WTC11 (cell line): ENCODE measurements around the gene FNDC5. TPM values are rescaled to one million over a fixed set of nuclear protein-coding genes. Genes with fewer than 3 reads are reported as not detected.

Experiments used
- ATAC-seq: fragments of 200-7000 bp; cut with Tn5 transposase; 2 replicates; pipeline ENCODE4 v1.10.0; 2021; ENCODE audit warnings: mild to moderate bottlenecking, moderate library complexity
- CTCF ChIA-PET: fragments of 300-600 bp; sonication (Branson Sonifier 250); formaldehyde crosslinking; loops from one replicate; lab custom pipeline; 2021; ENCODE audit warnings: antibody characterized with exemption; lab: Charles Lee
- POLR2A ChIA-PET: fragments of 350-600 bp; sonication (Branson Sonifier 250); formaldehyde crosslinking; loops from one replicate; lab custom pipeline; 2021; ENCODE audit warnings: antibody characterized with exemption; lab: Charles Lee
- DNase-seq: peaks from one replicate; pipeline ENCODE4 v3.0.0; 2021; ENCODE audit warnings: low spot score
- H3K27ac Mint-ChIP-seq: 2 replicates; pipeline ENCODE4 v1.8.0; 2021; ENCODE audit warnings: mixed read lengths
- H3K27me3 Mint-ChIP-seq: 2 replicates; pipeline ENCODE4 v1.8.0; 2021; ENCODE audit warnings: low read depth, mild to moderate bottlenecking, moderate library complexity, mixed read lengths
- H3K36me3 Mint-ChIP-seq: 2 replicates; pipeline ENCODE4 v1.8.0; 2021; ENCODE audit warnings: mixed read lengths
- H3K4me1 Mint-ChIP-seq: 2 replicates; pipeline ENCODE4 v1.8.0; 2022; ENCODE audit warnings: mixed read lengths
- H3K4me3 Mint-ChIP-seq: 2 replicates; pipeline ENCODE4 v1.8.0; 2021; ENCODE audit warnings: mild to moderate bottlenecking, moderate library complexity, mixed read lengths
- H3K9me3 Mint-ChIP-seq: 2 replicates; pipeline ENCODE4 v1.8.0; 2021; ENCODE audit warnings: mixed read lengths
- ATF3 ChIP-seq: sonication (generic); formaldehyde crosslinking; conservative IDR thresholded peaks from 2 replicates; pipeline ENCODE4 v1.8.1; 2022; ENCODE audit warnings: mild to moderate bottlenecking, missing genetic modification reagents
- CREM ChIP-seq: sonication (generic); formaldehyde crosslinking; IDR thresholded peaks from 2 replicates; pipeline ENCODE4 v1.8.1; 2022; ENCODE audit warnings: mild to moderate bottlenecking, missing genetic modification reagents, moderate library complexity
- EMX1 ChIP-seq: fragments of 250-450 bp; sonication (Bioruptor Pico); IDR thresholded peaks from 2 replicates; pipeline ENCODE4 v1.8.0; 2021; ENCODE audit warnings: mild to moderate bottlenecking
- FOXP1 ChIP-seq: sonication (generic); formaldehyde crosslinking; IDR thresholded peaks from 2 replicates; pipeline ENCODE4 v1.8.0; 2022; ENCODE audit warnings: missing genetic modification reagents, mild to moderate bottlenecking, moderate library complexity, borderline replicate concordance
- GABPB1 ChIP-seq: sonication (generic); formaldehyde crosslinking; IDR thresholded peaks from 2 replicates; pipeline ENCODE4 v1.8.1; 2023; ENCODE audit warnings: mild to moderate bottlenecking, missing genetic modification reagents
- GRHL2 ChIP-seq: fragments of 250-450 bp; sonication (Bioruptor Pico); IDR thresholded peaks from 2 replicates; pipeline ENCODE4 v1.8.0; 2022; ENCODE audit warnings: mild to moderate bottlenecking, moderate library complexity; ENCODE audit not compliant: insufficient replicate concordance, severe bottlenecking
- HMGA2 ChIP-seq: fragments of 250-450 bp; sonication (Bioruptor Pico); IDR thresholded peaks from 2 replicates; pipeline ENCODE4 v1.4.0; 2021; ENCODE audit warnings: mild to moderate bottlenecking, moderate library complexity
- IRF1 ChIP-seq: sonication (generic); formaldehyde crosslinking; IDR thresholded peaks from 2 replicates; pipeline ENCODE4 v1.8.0; 2023; ENCODE audit warnings: missing genetic modification reagents
- NFATC4 ChIP-seq: fragments of 250-450 bp; sonication (Bioruptor Pico); IDR thresholded peaks from 2 replicates; pipeline ENCODE4 v1.9.0; 2021; ENCODE audit warnings: mild to moderate bottlenecking
- NR2C2 ChIP-seq: sonication (generic); formaldehyde crosslinking; IDR thresholded peaks from 2 replicates; pipeline ENCODE4 v1.8.0; 2022; ENCODE audit warnings: mild to moderate bottlenecking, missing genetic modification reagents
- RORB ChIP-seq: fragments of 250-450 bp; sonication (Bioruptor Pico); IDR thresholded peaks from 2 replicates; pipeline ENCODE4 v1.9.0; 2021; ENCODE audit warnings: mild to moderate bottlenecking
- SMAD4 ChIP-seq: sonication (generic); formaldehyde crosslinking; IDR thresholded peaks from 2 replicates; pipeline ENCODE4 v1.8.0; 2022; ENCODE audit warnings: mild to moderate bottlenecking, missing genetic modification reagents
- ZNF232 ChIP-seq: sonication (generic); formaldehyde crosslinking; IDR thresholded peaks from 2 replicates; pipeline ENCODE4 v1.8.0; 2022; ENCODE audit warnings: mild to moderate bottlenecking, missing genetic modification reagents
- ZNF416 ChIP-seq: fragments of 250-450 bp; sonication (Bioruptor Pico); IDR thresholded peaks from 2 replicates; pipeline ENCODE4 v1.9.0; 2021; ENCODE audit warnings: mild to moderate bottlenecking, inconsistent platforms
- ZNF423 ChIP-seq: fragments of 250-450 bp; sonication (Bioruptor Pico); IDR thresholded peaks from 2 replicates; pipeline ENCODE4 v2.1.2; 2022; ENCODE audit warnings: mild to moderate bottlenecking, moderate library complexity
- total RNA-seq: library from RNA; stranded (reverse); gene quantifications from 3 replicates; pipeline ENCODE4 v1.2.3, GENCODE V29; 2021
- TF ChIP-seq, protein P1 (sequence below): fragments of 200-600 bp; IDR thresholded peaks from 2 replicates; pipeline ENCODE4 v1.8.0; 2022; ENCODE audit warnings: antibody characterized with exemption
- TF ChIP-seq, protein P2 (sequence below): sonication (generic); formaldehyde crosslinking; IDR thresholded peaks from 2 replicates; pipeline ENCODE4 v1.8.1; 2022; ENCODE audit warnings: low read depth, mild to moderate bottlenecking, moderate library complexity, missing genetic modification reagents, borderline replicate concordance
- TF ChIP-seq, protein P3 (sequence below): fragments of 250-450 bp; sonication (Bioruptor Pico); IDR thresholded peaks from 2 replicates; pipeline ENCODE4 v1.9.0; 2021; ENCODE audit warnings: mild to moderate bottlenecking, borderline replicate concordance
- TF ChIP-seq, protein P4 (sequence below): fragments of 250-450 bp; sonication (Bioruptor Pico); IDR thresholded peaks from 2 replicates; pipeline ENCODE4 v1.9.0; 2021; ENCODE audit warnings: mild to moderate bottlenecking
- TF ChIP-seq, protein P5 (sequence below): sonication (generic); formaldehyde crosslinking; IDR thresholded peaks from 2 replicates; pipeline ENCODE4 v1.8.1; 2022; ENCODE audit warnings: mild to moderate bottlenecking, missing genetic modification reagents, moderate library complexity, borderline replicate concordance

The FNDC5 gene
- total RNA-seq, 1 experiment from 2014 or later: 1.2 TPM

GRCh38 chr1:32919811-32920733 is 49.4 kb upstream of the FNDC5 start:
- no peak for ATAC-seq
- Mint-ChIP-seq H3K9me3 (no peaks in the 10 kb centered on the region), H3K27ac (no peak overlapping the region), H3K4me1 (peaks cover 8% of the 10 kb centered on the region), H3K4me3 (no peak overlapping the region), H3K36me3 (no peaks in the 10 kb centered on the region), H3K27me3 (peaks cover 41% of the 10 kb centered on the region)
- no peak for TF ChIP-seq RORB (CRISPR knock-in tag)
- TF ChIP-seq HMGA2 (CRISPR knock-in tag): no peak
- no peak for TF ChIP-seq ZNF416 (CRISPR knock-in tag)
- no peak for TF ChIP-seq SMAD4 (CRISPR knock-in tag)
- no peak for TF ChIP-seq FOXP1 (CRISPR knock-in tag)
- TF ChIP-seq GABPB1 (CRISPR knock-in tag): no peak
- no peak for TF ChIP-seq NR2C2
- TF ChIP-seq IRF1 (CRISPR knock-in tag): no peak
- TF ChIP-seq, protein P1, sequence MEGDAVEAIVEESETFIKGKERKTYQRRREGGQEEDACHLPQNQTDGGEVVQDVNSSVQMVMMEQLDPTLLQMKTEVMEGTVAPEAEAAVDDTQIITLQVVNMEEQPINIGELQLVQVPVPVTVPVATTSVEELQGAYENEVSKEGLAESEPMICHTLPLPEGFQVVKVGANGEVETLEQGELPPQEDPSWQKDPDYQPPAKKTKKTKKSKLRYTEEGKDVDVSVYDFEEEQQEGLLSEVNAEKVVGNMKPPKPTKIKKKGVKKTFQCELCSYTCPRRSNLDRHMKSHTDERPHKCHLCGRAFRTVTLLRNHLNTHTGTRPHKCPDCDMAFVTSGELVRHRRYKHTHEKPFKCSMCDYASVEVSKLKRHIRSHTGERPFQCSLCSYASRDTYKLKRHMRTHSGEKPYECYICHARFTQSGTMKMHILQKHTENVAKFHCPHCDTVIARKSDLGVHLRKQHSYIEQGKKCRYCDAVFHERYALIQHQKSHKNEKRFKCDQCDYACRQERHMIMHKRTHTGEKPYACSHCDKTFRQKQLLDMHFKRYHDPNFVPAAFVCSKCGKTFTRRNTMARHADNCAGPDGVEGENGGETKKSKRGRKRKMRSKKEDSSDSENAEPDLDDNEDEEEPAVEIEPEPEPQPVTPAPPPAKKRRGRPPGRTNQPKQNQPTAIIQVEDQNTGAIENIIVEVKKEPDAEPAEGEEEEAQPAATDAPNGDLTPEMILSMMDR: no peak
- TF ChIP-seq, protein P2, sequence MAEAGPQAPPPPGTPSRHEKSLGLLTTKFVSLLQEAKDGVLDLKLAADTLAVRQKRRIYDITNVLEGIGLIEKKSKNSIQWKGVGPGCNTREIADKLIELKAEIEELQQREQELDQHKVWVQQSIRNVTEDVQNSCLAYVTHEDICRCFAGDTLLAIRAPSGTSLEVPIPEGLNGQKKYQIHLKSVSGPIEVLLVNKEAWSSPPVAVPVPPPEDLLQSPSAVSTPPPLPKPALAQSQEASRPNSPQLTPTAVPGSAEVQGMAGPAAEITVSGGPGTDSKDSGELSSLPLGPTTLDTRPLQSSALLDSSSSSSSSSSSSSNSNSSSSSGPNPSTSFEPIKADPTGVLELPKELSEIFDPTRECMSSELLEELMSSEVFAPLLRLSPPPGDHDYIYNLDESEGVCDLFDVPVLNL (CRISPR knock-in tag): no peak
- TF ChIP-seq, protein P3, sequence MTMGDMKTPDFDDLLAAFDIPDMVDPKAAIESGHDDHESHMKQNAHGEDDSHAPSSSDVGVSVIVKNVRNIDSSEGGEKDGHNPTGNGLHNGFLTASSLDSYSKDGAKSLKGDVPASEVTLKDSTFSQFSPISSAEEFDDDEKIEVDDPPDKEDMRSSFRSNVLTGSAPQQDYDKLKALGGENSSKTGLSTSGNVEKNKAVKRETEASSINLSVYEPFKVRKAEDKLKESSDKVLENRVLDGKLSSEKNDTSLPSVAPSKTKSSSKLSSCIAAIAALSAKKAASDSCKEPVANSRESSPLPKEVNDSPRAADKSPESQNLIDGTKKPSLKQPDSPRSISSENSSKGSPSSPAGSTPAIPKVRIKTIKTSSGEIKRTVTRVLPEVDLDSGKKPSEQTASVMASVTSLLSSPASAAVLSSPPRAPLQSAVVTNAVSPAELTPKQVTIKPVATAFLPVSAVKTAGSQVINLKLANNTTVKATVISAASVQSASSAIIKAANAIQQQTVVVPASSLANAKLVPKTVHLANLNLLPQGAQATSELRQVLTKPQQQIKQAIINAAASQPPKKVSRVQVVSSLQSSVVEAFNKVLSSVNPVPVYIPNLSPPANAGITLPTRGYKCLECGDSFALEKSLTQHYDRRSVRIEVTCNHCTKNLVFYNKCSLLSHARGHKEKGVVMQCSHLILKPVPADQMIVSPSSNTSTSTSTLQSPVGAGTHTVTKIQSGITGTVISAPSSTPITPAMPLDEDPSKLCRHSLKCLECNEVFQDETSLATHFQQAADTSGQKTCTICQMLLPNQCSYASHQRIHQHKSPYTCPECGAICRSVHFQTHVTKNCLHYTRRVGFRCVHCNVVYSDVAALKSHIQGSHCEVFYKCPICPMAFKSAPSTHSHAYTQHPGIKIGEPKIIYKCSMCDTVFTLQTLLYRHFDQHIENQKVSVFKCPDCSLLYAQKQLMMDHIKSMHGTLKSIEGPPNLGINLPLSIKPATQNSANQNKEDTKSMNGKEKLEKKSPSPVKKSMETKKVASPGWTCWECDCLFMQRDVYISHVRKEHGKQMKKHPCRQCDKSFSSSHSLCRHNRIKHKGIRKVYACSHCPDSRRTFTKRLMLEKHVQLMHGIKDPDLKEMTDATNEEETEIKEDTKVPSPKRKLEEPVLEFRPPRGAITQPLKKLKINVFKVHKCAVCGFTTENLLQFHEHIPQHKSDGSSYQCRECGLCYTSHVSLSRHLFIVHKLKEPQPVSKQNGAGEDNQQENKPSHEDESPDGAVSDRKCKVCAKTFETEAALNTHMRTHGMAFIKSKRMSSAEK (CRISPR knock-in tag): no peak
- TF ChIP-seq ZNF232 (CRISPR knock-in tag): no peak
- no peak for TF ChIP-seq EMX1 (CRISPR knock-in tag)
- no peak for TF ChIP-seq NFATC4 (CRISPR knock-in tag)
- no peak for TF ChIP-seq GRHL2 (CRISPR knock-in tag)
- no peak for TF ChIP-seq CREM (CRISPR knock-in tag)
- TF ChIP-seq, protein P4, sequence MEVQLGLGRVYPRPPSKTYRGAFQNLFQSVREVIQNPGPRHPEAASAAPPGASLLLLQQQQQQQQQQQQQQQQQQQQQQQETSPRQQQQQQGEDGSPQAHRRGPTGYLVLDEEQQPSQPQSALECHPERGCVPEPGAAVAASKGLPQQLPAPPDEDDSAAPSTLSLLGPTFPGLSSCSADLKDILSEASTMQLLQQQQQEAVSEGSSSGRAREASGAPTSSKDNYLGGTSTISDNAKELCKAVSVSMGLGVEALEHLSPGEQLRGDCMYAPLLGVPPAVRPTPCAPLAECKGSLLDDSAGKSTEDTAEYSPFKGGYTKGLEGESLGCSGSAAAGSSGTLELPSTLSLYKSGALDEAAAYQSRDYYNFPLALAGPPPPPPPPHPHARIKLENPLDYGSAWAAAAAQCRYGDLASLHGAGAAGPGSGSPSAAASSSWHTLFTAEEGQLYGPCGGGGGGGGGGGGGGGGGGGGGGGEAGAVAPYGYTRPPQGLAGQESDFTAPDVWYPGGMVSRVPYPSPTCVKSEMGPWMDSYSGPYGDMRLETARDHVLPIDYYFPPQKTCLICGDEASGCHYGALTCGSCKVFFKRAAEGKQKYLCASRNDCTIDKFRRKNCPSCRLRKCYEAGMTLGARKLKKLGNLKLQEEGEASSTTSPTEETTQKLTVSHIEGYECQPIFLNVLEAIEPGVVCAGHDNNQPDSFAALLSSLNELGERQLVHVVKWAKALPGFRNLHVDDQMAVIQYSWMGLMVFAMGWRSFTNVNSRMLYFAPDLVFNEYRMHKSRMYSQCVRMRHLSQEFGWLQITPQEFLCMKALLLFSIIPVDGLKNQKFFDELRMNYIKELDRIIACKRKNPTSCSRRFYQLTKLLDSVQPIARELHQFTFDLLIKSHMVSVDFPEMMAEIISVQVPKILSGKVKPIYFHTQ (CRISPR knock-in tag): no peak
- TF ChIP-seq, protein P5, sequence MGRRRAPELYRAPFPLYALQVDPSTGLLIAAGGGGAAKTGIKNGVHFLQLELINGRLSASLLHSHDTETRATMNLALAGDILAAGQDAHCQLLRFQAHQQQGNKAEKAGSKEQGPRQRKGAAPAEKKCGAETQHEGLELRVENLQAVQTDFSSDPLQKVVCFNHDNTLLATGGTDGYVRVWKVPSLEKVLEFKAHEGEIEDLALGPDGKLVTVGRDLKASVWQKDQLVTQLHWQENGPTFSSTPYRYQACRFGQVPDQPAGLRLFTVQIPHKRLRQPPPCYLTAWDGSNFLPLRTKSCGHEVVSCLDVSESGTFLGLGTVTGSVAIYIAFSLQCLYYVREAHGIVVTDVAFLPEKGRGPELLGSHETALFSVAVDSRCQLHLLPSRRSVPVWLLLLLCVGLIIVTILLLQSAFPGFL (CRISPR knock-in tag): no peak
- TF ChIP-seq ATF3 (CRISPR knock-in tag): no peak
- no peak for TF ChIP-seq ZNF423 (CRISPR knock-in tag)
- POLR2A ChIA-PET: interaction anchor here (0.5 kb wide), 1 partner anchor 44 kb away, joined by 3 read pairs; no protein-coding TSS in a partner anchor
- DNase-seq: no peak
- CTCF ChIA-PET: interaction anchor here (0.7 to 2.4 kb wide), 6 partner anchors 13 to 200 kb away, joined by 3 to 9 read pairs (median 4); no protein-coding TSS in a partner anchor
